Testis (tissue), 2 donors: ENCODE results near the gene PSMB2.

ENCODE experiments used
- CTCF ChIP-seq, 3 experiments: fragments of 450-650 bp in 2 of 3; fragments of 200-600 bp in 1 of 3; sonication (generic) in 1 of 3; IDR thresholded peaks; one replicate each; pipeline ENCODE4 v1.5.1; 2016 to 2019; ENCODE audit warnings: antibody characterized with exemption in 3 of 3, mild to moderate bottlenecking in 2 of 3, moderate library complexity in 1 of 3
- POLR2A ChIP-seq: fragments of 450-650 bp; IDR thresholded peaks from one replicate; pipeline ENCODE4 v1.6.1; 2017; ENCODE audit warnings: antibody characterized with exemption, mild to moderate bottlenecking, moderate library complexity

DNA sequence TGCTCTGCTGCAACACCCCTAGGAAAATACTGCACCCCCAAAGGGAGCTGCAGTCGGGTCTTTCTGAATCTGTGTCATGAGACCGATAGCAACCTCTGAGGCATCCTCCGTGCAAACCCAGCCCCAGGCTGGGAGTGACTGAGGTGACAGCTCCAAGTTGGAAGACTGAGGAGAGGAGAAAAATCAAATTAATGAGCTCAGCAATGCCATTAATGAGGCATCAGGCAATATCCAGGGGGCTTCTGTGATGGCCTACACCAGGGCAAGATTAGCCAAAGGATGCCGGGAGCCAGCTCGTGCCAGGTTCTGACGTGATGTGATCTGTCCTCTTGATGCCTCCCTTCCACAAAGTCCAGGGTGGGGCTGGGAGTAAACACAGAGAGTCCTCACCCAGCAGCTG is 30.8 kb upstream of the PSMB2 start:
- TF ChIP-seq CTCF (IDR thresholded peaks at IDR 0.05) (no peak), POLR2A (no peak)
